Stimulated activated CD4-positive, alpha-beta T cell treated with anti-CD3 and anti-CD28 coated beads, Interleukin-4, amount 100 ng/mL, for 24 hours (primary cell): ENCODE data around the gene ANKRD11.

Experiments
- DNase-seq: peaks from one replicate; pipeline ENCODE4 v3.0.0-alpha.2; 2020

The ANKRD11 gene

DNA sequence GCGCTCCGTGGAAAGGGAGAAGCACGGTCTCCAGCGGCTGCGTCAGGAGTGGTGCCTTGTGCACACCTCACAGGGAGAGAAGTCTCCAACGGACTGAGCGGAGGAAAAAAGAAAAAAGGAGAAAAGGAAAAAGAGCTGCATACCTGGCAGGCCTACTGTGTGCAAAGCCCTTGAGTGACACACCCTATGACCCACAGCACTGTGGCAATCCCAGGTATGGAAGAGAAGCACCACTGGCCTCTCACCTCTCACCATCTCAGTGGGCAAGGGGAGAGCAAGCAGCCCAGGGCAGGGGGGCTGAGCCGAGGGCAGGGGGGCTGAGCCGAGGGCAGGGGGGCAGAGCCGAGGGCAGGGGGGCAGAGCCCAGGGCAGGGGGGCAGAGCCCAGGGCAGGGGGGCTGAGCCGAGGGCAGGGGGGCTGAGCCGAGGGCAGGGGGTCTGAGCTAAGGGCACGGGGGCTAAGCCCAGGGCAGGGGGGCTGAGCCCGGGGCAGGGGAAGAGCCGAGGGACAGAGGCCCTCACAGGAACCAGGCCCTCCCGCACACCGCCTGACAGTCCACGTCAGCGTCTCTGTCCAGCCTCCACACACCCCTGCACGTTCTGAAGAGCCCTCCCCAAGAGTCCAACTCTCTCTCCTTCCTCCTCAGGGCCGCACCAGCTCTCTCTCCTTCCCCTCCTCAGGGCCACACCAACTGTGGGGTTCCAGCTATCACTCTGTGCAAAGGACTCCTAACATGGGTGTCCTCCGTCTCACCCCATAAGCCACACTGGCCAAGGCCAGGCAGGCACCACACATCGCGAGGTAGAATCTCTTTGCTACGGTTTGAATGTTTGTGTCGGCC, 167.0 kb downstream of the ANKRD11 start:
- DNase-seq = no peak

DNA sequence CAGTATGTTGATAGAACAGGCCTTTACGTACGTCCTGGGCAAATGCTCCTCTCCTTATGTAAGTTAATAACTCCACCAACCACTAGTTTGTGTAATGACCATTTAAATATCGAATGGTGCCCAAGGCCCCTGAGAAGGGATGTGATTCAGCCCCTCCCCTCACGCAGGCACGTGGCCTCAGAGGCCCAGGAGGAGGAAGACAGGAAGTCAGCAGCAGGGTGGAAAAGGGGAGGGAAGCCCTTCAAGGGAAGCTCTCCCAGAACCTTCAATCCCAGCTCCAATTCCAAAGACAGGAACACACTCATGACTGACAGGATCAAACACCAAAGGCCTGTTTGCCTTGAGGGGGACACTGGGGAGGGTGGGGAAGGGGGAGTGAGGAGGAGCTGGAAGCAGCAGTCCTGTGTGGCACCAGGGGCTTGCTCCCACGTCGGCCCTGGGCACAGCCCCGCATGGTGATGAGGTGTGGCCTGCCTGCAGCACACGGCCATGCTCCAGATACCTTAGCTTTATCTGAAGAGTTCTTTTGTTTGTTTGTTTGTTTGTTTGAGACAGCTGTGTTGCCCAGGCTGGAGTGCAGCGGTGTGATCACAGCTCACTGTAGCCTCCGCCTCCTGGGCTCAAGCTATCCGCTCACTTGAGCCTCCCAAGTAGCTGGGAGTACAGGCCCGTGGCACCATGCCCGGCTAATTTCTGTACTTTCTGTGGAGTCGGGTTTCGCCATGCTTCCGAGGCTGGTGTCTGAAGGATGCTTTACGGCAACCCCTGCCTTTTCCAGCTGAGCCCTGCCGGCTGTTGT, 167.8 kb downstream of the ANKRD11 start:
- no peak for DNase-seq

DNA sequence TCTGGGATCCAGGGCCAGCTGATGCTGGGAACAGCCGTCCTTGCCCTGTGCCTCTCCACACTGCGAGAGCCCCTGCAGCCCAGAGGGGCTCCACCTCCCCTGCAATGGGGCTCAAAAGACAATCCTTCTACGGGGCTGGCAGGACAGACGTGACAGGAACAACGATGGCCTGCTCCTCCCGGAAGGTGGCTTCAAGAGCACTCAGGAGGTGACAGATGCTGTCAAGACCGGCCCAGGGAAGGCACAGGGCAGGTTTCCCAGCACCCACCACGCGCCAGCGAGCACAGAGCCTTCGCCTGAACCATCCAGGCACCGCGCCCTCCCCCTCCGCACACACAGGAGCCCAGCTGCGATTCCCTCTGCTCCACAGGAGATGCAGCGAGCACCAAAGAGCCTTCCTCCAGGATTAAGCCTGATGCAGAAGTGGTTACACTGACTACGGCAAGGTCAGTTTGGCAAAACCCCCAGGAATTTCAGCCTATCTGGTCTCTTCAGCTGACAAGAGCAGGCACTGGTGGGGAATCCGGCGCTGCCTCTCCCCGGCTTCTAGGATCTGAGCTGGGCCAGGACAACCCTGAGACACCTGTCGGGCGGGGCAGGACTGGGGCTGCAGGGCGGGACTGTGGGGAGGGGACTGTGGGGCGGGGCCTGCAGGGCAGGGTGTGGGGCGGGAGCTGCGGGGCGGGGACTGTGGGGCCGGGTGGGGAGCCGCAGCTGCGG, 169.4 kb downstream of the ANKRD11 start:
- no peak for DNase-seq

DNA sequence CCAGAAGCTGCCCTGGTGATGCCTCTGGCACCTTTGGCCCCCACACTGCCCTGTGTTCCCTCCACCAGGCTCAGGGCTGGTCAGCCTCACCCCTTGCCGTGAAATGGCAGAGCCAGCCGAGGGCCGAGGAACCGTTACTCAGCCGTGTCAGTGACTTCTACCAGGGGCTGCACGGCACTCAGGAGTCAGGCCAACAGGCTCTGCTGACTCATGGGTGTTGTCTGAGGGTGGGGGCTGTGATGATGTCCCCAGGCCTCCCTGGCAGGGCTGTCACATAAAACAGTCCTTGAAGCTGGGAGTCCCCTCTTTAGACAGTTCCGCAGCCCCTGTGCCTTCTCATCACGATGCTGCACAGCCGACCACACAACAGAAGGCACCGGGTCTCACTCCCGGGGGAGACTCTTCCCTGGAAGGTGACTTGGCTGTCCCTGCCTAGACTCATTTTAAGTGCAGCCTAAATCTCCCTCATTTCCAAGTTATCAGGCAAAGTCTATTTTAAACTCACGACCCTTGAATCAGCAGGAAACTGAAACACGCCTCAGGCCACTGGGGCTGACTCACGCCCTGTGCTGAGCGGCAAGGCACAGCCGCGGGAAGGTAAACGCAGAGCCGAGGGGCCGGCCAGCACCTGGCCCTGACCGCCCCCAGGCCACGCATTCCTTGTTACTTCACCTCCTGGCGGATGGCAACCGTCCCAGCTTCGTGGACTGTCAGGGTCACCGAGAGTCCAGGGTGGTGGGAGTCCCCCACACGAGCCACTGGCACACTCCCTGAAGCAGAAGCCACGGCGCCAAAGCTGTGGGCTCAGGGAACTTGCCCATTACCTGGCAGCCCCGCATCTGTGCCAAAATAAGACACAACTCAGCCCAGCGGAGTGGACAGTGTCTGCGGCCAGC, 170.2 kb downstream of the ANKRD11 start:
- DNase-seq = peak; percentile 59

DNA sequence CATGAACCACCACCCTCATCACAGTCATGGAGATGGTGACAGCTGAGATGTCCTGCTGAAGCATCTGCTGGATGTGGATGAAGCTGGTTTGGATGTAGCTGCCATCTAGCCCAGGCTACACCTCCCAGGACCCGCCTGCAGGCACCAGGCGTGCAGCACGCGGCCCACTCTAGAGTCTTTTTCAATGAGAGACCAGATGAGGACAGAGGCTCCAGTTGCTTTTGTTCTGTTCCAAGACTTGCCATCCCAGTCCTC, 170.8 kb downstream of the ANKRD11 start:
- no peak for DNase-seq

GRCh38 chr16:89318871-89319630, 171.3 kb downstream of the ANKRD11 start:
- no peak for DNase-seq

DNA sequence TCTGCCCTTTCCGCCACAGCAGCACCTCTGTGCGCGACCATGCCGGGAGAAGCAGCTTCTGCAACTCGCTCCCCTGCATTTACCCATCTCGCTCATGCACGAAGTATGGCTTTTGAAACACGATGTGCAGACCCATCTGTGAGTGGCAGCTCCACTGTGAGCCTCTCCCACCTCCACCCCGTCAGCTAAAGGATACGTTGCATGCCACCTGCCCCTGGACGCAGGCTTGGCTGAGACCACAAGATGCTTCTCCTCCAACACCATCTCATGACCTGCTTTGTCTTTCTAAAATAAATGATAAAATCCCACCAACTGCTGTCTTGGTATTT, 172.0 kb downstream of the ANKRD11 start:
- DNase-seq = no peak

GRCh38 chr16:89317729-89318429, 172.5 kb downstream of the ANKRD11 start:
- DNase-seq = no peak

GRCh38 chr16:89317101-89317671, 173.2 kb downstream of the ANKRD11 start:
- DNase-seq = no peak

- DNase-seq = no peak
These were observed 173.7 kb downstream of the ANKRD11 start for GRCh38 chr16:89316701-89317100.

- DNase-seq = peak; percentile 79
These were observed 174.4 kb downstream of the ANKRD11 start for GRCh38 chr16:89315791-89316581.

DNA sequence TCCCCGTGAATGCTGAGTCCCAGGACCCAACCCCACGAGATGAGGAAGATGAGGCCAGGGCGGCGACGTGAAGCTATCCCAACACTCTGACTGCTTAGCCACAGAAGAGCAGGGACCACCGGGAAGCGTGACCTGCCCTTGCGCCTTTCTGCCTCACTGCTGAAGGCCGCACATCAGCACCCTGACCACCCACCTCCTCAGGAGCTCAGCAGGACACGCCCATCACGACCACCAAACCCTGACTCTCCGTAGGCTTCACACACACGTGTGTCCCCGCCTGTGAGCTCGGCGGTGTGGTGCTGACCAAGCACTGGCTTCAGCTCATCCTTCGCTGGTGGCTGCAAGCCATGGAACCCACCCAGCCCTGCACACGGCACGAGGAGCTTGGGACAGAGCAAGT, 175.1 kb downstream of the ANKRD11 start:
- no peak for DNase-seq

DNA sequence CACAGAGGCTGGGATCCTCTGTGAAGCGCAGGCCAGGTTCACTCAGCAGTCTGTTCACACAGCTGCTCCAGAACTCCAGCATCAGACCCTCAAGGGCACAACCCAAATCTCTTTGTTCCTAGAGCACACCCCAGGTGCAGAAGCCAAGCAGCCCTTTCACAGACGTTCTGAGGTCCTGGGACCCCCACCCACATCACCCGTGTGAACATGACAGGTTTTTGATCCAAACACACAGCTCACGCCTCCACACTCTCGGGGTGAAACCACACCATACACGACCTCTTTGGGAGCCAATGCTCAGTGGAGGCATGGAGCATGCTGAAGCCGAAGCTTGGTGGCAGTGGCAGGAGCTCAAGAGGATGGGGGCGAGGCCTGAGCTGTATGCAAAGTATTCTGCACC, 175.5 kb downstream of the ANKRD11 start:
- DNase-seq = no peak

DNA sequence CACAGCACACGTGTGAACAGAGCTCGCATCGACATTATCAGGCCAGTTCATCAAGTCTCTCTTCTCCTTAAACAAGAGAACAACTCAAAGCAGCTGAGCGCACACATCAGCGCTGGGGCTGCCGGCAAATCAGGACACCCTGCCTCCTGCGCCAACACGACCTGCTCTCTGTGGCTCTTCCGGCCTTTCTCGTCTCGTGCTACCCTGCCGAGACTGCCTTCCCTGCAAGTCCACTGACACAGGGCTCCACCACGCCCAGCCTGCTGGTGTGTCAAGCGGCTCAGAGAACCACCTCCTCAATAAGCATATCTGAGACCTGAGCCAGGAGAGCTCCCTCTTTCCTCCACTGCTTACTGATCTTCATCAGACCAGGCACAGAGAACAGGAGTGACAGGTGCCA, 176.0 kb downstream of the ANKRD11 start:
- peak; percentile 42 for DNase-seq

DNA sequence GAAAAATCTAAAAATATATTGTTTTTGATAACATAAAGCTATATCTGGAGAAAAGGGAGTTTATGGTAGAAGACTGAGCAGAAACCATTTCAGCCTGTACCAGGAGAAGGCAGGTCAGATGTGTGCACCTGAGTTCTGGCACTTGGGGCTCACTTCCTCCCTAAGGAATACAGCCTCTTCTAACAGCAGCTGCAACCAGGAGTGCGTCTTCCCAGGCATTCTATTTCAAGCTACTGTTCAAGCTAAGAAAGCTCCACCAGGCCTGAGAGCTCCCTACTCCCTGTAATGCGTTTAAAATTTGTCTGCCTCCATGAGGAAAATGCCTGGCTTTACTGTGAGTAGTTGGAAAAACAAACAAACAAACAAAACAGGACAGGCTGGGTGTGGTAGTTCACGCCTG, 176.8 kb downstream of the ANKRD11 start:
- DNase-seq = no peak

- DNase-seq = no peak
These were observed 177.6 kb downstream of the ANKRD11 start for GRCh38 chr16:89312598-89313299.

GRCh38 chr16:89312194-89312593, 178.2 kb downstream of the ANKRD11 start:
- no peak for DNase-seq

GRCh38 chr16:89311636-89312035, 178.7 kb downstream of the ANKRD11 start:
- no peak for DNase-seq

- DNase-seq = no peak
These were observed 180.8 kb downstream of the ANKRD11 start for GRCh38 chr16:89309438-89310122.
